ENCODE data around the gene CACNA1C.

CACNA1C gene

GRCh38 chr12:2332236-2332635, 279.4 kb downstream of the CACNA1C start:
- no peak for DNase-seq

DNA sequence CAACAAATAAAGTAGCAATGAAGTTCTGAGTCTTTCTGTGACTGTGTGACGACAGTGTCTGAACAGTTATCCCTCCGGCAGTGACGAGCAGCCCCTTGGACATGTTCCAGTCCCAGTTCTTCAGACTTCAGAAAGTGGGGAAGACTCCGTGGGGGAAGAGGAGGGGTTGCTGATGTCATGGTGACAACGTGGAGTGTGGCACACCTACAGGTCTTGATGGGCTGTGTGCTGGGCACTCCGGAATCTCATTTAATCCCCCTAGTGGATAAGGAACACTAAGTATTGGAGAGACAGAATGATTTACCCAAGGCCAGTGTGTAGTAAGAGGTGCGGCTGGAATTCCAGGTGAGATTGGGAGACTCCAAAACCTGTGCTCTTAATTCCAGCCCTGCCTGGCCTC, 280.2 kb downstream of the CACNA1C start:
- DNase-seq: no peak

GRCh38 chr12:2333491-2334195, 280.9 kb downstream of the CACNA1C start:
- no peak for DNase-seq

- no peak for DNase-seq
Observed at GRCh38 chr12:2334271-2334670, 281.5 kb downstream of the CACNA1C start.

DNA sequence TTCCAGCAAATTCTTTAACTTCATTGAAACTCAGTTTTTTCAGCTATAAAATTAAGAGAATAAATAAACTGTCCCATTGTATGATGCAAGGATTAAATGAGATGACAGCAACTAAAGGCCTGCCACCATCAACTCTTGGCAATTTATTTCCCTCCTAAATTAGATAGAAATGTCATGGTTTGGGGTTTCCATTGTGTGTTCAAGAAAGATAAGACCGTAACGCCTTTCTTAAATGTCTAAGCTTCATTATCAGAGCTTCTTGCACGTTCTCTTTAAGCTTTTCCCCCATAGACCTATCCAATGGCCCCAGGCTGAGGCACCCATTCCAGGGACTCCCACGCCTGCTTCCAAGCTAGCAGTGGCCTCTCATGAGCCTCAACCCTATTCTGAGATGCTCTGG, 281.9 kb downstream of the CACNA1C start:
- DNase-seq: no peak

DNA sequence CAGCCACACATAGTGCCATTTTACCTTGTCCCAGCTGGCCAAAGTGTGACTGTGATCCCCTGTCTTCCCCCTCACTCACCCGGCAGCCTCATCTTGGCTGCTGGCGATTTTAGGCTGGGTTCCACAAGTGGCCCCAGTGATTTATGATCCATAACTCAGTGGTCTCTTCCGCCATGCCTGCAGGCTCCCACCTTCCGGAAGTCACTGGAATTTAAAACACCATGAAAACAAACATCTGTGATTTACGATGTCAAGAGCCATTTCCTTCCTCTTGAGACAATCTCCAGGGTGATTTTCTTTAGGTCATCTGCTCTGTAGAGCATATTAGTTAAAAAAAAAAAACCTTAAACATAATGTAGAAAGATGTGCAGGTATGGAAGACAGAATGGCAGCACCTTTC, 282.3 kb downstream of the CACNA1C start:
- DNase-seq: no peak

GRCh38 chr12:2335513-2335912, 282.7 kb downstream of the CACNA1C start:
- no peak for DNase-seq

DNA sequence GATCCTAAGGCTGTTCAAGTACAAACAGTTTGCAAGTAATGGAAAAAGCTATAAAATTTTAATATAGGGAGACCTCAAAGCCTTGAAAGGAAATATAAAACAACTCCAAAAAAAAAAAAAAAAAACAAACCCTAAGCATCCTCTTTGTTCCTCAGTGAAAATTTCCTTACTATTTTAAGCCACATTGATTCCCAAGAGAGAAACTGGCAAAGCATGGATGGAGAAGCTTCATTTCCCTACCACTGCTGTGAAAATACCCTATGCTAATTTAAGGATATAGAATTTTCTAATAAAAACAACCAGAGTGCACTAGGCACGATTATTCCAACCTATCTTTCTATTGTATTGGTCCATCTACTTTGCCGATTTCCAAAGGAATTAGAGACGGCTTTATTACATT, 283.1 kb downstream of the CACNA1C start:
- no peak for DNase-seq

GRCh38 chr12:2336409-2336829, 283.6 kb downstream of the CACNA1C start:
- no peak for DNase-seq

DNA sequence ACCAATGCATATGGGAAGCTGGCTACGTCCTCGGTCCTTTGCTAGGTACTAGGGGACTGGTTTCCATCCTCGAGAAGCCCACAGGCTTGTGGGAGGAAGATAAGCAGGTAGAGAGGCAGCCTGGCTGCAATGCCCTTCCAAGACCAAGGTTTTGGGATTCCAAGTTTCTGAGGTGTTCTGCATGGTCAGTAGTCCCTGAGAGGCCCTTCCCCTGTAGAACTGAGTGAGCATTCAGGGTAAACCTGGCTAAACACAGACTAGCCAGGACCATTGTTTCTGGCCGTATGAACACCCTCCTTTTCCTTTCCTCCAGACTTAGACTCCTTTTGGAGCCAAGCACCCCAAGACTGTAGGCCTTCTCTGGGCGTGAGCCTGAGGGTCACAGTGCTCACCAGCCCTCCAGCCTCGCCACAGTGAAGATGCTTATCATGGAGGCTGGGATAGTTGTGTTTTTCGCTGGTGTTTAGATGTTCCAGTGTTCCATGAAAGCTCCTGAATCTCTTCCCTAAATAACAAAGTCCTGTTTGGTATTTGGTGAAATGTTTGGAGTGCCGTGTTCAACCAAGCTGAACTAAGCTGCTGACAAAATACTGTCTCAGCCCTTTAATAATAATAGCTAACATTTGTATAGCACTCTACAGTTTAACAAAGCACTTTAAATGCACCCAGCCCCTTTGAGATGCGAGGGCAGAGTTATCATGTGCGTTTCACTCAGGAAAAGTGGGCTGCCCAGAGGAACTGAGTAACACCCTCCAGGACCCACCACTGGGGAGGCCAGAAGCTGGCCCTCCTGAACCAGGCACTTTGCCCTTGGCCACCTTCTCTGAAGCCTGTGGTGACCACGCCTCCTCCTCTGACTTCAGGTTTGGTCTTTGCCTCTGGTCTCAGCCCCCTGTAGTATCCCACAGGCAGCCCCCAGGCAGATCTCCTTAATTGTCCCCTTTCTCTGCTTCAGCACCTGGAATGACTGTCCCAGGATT, 284.5 kb downstream of the CACNA1C start:
- no peak for DNase-seq

DNA sequence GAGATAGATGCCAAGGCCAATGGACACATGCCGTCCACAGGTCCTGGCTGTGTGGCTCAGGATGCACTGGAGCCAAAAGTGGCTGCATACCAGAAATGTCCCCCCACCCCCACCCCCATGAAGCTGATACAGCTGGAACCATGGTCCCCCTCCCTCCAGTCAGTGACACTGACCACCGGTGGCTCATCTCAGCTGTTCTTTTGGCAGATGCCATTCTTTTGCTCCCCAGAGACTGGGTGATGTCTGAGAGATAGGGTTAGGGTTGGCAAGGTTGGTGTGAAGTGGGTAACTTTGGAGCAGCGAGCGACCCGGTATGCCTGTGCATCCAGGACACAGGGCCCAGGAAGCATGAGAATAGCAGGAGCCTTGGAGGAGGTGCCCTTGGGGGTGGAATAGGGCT, 285.6 kb downstream of the CACNA1C start:
- DNase-seq: no peak

- DNase-seq: no peak
Observed at GRCh38 chr12:2338991-2339431, 286.2 kb downstream of the CACNA1C start.

- DNase-seq: no peak
Observed at GRCh38 chr12:2341051-2341751, 288.4 kb downstream of the CACNA1C start.

- DNase-seq: no peak
Observed at GRCh38 chr12:2341871-2342270, 289.1 kb downstream of the CACNA1C start.

DNA sequence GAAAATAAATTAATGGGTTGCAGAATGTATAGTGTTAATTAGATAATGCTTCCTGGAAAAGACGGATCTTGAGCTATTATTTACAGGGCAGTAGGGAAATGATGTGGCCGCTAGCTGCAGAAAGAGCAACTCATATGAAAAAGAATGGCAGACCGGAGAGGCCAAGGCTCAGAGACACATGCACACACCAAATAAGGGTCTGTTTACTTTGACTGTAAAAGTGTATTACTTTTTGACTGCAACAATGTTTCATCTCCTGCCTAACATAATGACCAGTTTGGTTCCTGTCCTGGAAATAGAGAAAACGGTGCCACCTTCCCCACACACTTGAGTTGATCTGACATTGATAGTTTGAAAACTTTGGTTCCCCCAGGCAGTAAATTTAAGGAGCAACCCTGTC, 290.9 kb downstream of the CACNA1C start:
- DNase-seq: no peak

DNA sequence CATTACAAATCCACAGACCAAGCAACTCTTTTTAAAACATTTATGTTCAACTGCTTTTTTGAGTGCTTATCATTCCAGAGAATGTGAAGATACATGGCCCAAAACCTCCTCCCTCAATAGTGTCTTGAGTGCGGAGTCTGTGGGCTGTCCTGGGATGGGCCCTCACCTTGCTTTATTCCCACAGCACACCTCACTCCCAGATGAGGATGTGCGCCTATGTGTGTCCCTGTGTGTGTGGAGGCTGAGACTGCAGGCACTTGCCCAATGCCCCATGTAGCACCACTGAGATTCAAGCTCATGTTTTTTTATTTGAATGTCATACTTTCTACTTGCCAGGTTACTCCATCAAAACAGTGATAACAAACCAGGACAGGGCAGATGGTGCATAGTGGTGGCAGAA, 291.7 kb downstream of the CACNA1C start:
- DNase-seq: no peak

DNA sequence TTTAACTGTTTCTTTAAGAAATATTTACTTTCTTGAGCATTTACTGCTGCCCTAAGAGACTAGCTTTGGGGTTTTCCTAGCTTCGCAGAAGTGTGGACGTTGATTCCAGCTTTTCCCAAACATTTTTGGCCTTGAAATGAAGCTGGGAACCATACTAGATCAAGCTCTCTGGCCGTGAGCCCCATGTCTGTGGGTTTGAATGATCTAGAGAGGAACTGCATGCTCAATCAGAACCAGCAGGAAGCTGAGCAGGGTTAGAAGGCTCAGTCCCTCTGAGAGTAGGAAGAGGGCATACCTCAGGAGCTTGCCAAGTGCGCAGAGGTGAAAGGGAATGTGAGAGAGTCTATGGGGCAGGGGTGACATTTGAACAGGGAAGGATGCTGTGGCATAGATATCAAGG, 292.1 kb downstream of the CACNA1C start:
- DNase-seq: no peak

DNA sequence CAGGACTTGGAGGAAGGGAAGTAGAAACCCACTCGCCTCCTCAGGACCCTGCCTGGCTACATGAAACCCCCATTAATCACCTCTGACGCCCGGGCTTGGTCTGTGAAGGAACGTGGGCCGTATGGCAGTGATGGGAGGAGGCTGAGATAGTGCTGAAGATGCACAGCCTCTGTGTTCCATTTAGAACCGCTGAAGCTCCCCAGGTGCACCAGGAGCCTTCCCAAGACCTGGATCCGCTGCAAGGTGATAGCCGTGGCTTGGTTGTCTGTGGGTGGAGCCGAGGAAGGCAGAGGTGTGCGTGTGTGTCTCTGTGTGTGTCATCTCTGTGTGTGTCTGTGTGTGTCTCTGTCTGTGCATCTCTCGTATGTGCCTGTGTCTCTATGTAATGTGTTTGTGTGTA, 293.1 kb downstream of the CACNA1C start:
- DNase-seq: no peak

DNA sequence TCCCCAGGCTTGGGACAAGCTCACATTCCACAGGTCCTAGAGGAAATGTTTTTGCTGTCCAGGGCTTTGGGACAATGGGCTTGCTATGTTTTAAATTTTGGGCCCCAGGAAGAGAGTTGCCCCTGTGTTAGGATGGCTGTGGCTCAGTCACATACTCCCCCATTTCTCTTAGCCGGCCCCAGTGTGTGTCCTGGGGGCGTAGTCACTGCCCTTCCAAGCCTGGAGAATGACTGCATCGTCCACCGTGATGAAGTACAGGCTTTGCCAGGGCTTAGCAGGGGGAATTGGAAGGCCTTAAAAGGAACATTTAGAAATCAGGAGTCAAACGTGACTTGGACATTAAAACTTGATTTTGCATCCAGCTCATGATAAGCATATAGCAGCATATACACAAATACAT, 293.6 kb downstream of the CACNA1C start:
- no peak for DNase-seq

GRCh38 chr12:2347137-2347843, 294.5 kb downstream of the CACNA1C start:
- DNase-seq: no peak

- DNase-seq: no peak
Observed at GRCh38 chr12:2347844-2348481, 295.2 kb downstream of the CACNA1C start.

DNA sequence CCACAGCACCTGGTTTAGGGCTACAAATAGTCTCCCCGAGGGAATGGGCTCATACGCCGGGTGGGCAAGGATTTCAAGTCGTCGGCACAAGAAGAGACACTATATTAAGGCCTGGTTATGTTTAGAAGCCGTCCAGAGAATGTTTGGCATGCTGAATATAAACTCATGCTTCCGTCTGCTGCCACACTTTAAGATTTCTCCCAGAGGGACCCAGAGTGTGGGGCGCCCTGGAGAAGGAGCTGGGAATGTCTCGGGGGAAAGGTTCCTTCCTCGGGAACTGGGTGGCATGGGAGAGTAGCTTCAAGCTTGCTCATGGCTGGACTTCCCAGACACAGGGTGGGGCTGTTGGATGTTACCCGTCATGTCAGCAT, 295.7 kb downstream of the CACNA1C start:
- no peak for DNase-seq

Measured in stimulated activated CD8-positive, alpha-beta memory T cell treated with anti-CD3 and anti-CD28 coated beads, Interleukin-4, amount 100 ng/mL, for 48 hours (primary cell).